Mesodermal cell (in vitro differentiated cells): ENCODE measurements around the gene TECPR1.

Source experiments
- H3K27ac ChIP-seq: 2 replicates; pipeline ENCODE4 v1.7.0; 2013; ENCODE audit warnings: mild to moderate bottlenecking, low read depth, low read length, moderate library complexity; ENCODE audit not compliant: severe bottlenecking
- H3K36me3 ChIP-seq: 2 replicates; pipeline ENCODE4 v1.7.1; 2013; ENCODE audit warnings: mild to moderate bottlenecking, low read length, moderate library complexity; ENCODE audit not compliant: control insufficient read depth, insufficient read depth
- H3K4me1 ChIP-seq: one replicate; pipeline ENCODE4 v1.7.1; 2013; ENCODE audit warnings: mild to moderate bottlenecking, low read length; ENCODE audit not compliant: insufficient read depth, control insufficient read depth, poor library complexity, severe bottlenecking
- H3K4me3 ChIP-seq: 2 replicates; pipeline ENCODE4 v1.7.0; 2013; ENCODE audit warnings: low read length, control low read depth, mild to moderate bottlenecking; ENCODE audit not compliant: insufficient read depth, poor library complexity, severe bottlenecking; ENCODE audit errors: extremely low read depth
- H3K9me3 ChIP-seq: 2 replicates; pipeline ENCODE4 v1.7.1; 2013; ENCODE audit warnings: mild to moderate bottlenecking, low read length, moderate library complexity; ENCODE audit not compliant: control insufficient read depth
- WGBS, 2 experiments: methylation state at CpG; one replicate each; pipeline ENCODE4 v1.1.5; 2013; ENCODE audit warnings: missing lambda C conversion rate in 2 of 2; ENCODE audit not compliant: insufficient coverage in 2 of 2; 5-methylcytosine and 5-hydroxymethylcytosine counted together

Gene TECPR1

GRCh38 chr7:98233219-98234070 lies 18.6 kb downstream of the TECPR1 start:
- peaks cover 5% of the 10 kb centered on the region for H3K36me3 ChIP-seq
- 92 to 94% methylated on average over 19 to 30 of the region's 32 CpGs for WGBS, 2 experiments
- no peak overlapping the region for H3K27ac ChIP-seq
- H3K4me3 ChIP-seq, result no peak overlapping the region
- no peaks in the 10 kb centered on the region for H3K9me3 ChIP-seq
- no peaks in the 10 kb centered on the region for H3K4me1 ChIP-seq

GRCh38 chr7:98232799-98233198 lies 19.2 kb downstream of the TECPR1 start:
- H3K9me3 ChIP-seq, result no peaks in the 10 kb centered on the region
- WGBS, 2 experiments, result 88 to 94% methylated on average over 13 to 16 of the region's 16 CpGs
- no peak overlapping the region for H3K4me3 ChIP-seq
- H3K36me3 ChIP-seq, result no peaks in the 10 kb centered on the region
- H3K4me1 ChIP-seq, result no peaks in the 10 kb centered on the region
- H3K27ac ChIP-seq, result no peak overlapping the region

- Histone ChIP-seq H3K4me3 (no peak overlapping the region), H3K36me3 (no peaks in the 10 kb centered on the region), H3K27ac (no peak overlapping the region), H3K9me3 (no peaks in the 10 kb centered on the region), H3K4me1 (no peaks in the 10 kb centered on the region)
- WGBS, 2 experiments, result 86 to 96% methylated on average over 4 to 5 of the region's 8 CpGs
Observed at GRCh38 chr7:98232263-98232585, 19.8 kb downstream of the TECPR1 start.

- 95 to 96% methylated on average over 15 to 23 of the region's 25 CpGs for WGBS, 2 experiments
- H3K9me3 ChIP-seq, result no peaks in the 10 kb centered on the region
- no peaks in the 10 kb centered on the region for H3K36me3 ChIP-seq
- H3K4me1 ChIP-seq, result no peaks in the 10 kb centered on the region
- H3K27ac ChIP-seq, result no peak overlapping the region
- H3K4me3 ChIP-seq, result no peak overlapping the region
Observed at GRCh38 chr7:98231493-98232262, 20.4 kb downstream of the TECPR1 start.

GRCh38 chr7:98230746-98231471 lies 21.1 kb downstream of the TECPR1 start:
- WGBS, 2 experiments, result 95 to 96% methylated on average over 27 of the region's 30 CpGs
- H3K4me1 ChIP-seq, result no peaks in the 10 kb centered on the region
- no peaks in the 10 kb centered on the region for H3K9me3 ChIP-seq
- no peak overlapping the region for H3K4me3 ChIP-seq
- H3K27ac ChIP-seq, result no peak overlapping the region
- H3K36me3 ChIP-seq, result no peaks in the 10 kb centered on the region

GRCh38 chr7:98229991-98230745 lies 21.9 kb downstream of the TECPR1 start:
- H3K4me1 ChIP-seq, result no peaks in the 10 kb centered on the region
- H3K36me3 ChIP-seq, result no peaks in the 10 kb centered on the region
- no peak overlapping the region for H3K27ac ChIP-seq
- WGBS, 2 experiments, result 83 to 88% methylated on average over 12 of the region's 17 CpGs
- no peak overlapping the region for H3K4me3 ChIP-seq
- H3K9me3 ChIP-seq, result no peaks in the 10 kb centered on the region

GRCh38 chr7:98229441-98229840 lies 22.6 kb downstream of the TECPR1 start:
- Histone ChIP-seq H3K36me3 (no peaks in the 10 kb centered on the region), H3K9me3 (no peaks in the 10 kb centered on the region), H3K4me1 (no peaks in the 10 kb centered on the region), H3K4me3 (no peak overlapping the region), H3K27ac (no peak overlapping the region)
- 87 to 90% methylated on average over 7 to 9 of the region's 11 CpGs for WGBS, 2 experiments

GRCh38 chr7:98228801-98229200 lies 23.2 kb downstream of the TECPR1 start:
- Histone ChIP-seq H3K27ac (no peak overlapping the region), H3K9me3 (no peaks in the 10 kb centered on the region), H3K4me1 (no peaks in the 10 kb centered on the region), H3K36me3 (no peaks in the 10 kb centered on the region), H3K4me3 (no peak overlapping the region)
- 98 to 99% methylated on average over 10 to 16 of the region's 16 CpGs for WGBS, 2 experiments

- Histone ChIP-seq H3K9me3 (no peaks in the 10 kb centered on the region), H3K4me1 (no peaks in the 10 kb centered on the region), H3K36me3 (no peaks in the 10 kb centered on the region), H3K27ac (no peak overlapping the region), H3K4me3 (no peak overlapping the region)
- WGBS, 2 experiments, result 90 to 94% methylated on average over 14 to 16 of the region's 18 CpGs
Observed at GRCh38 chr7:98227939-98228338, 24.1 kb downstream of the TECPR1 start.

GRCh38 chr7:98225913-98226614 lies 26.0 kb downstream of the TECPR1 start:
- Histone ChIP-seq H3K36me3 (no peaks in the 10 kb centered on the region), H3K9me3 (no peaks in the 10 kb centered on the region), H3K4me3 (no peak overlapping the region), H3K27ac (no peak overlapping the region), H3K4me1 (no peaks in the 10 kb centered on the region)
- 92 to 97% methylated on average over 12 to 15 of the region's 16 CpGs for WGBS, 2 experiments
